Parathyroid adenoma (tissue), 2 donors: ENCODE data around the gene DLGAP1.

Source experiments
- H2AFZ ChIP-seq: fragments of 300-600 bp; sonication (generic); one replicate; pipeline ENCODE4 v1.7.0; 2017; ENCODE audit warnings: antibody characterized with exemption, mild to moderate bottlenecking
- H3K27ac ChIP-seq: fragments of 300-600 bp; sonication (generic); one replicate; pipeline ENCODE4 v1.7.0; 2017
- H3K27me3 ChIP-seq: fragments of 300-600 bp; sonication (generic); one replicate; pipeline ENCODE4 v1.7.0; 2017; ENCODE audit warnings: low read length; ENCODE audit not compliant: control insufficient read depth, insufficient read depth
- H3K36me3 ChIP-seq: fragments of 300-600 bp; sonication (generic); one replicate; pipeline ENCODE4 v1.7.0; 2017; ENCODE audit warnings: low read length; ENCODE audit not compliant: control insufficient read depth, insufficient read depth
- H3K4me1 ChIP-seq: fragments of 300-600 bp; sonication (generic); one replicate; pipeline ENCODE4 v1.7.0; 2017; ENCODE audit warnings: control low read depth
- H3K4me2 ChIP-seq: fragments of 300-600 bp; sonication (generic); one replicate; pipeline ENCODE4 v1.7.0; 2017; ENCODE audit warnings: low read length
- H3K4me3 ChIP-seq: fragments of 300-600 bp; sonication (generic); one replicate; pipeline ENCODE4 v1.7.0; 2017; ENCODE audit warnings: low read depth, low read length
- H3K79me2 ChIP-seq: fragments of 300-600 bp; sonication (generic); one replicate; pipeline ENCODE4 v1.7.0; 2017; ENCODE audit warnings: control low read depth
- H3K9ac ChIP-seq: fragments of 300-600 bp; sonication (generic); one replicate; pipeline ENCODE4 v1.7.0; 2017; ENCODE audit warnings: mild to moderate bottlenecking
- H3K9me3 ChIP-seq: fragments of 300-600 bp; sonication (generic); one replicate; pipeline ENCODE4 v1.7.0; 2017; ENCODE audit warnings: low read length; ENCODE audit not compliant: control insufficient read depth
- CTCF ChIP-seq: fragments of 300-600 bp; sonication (generic); IDR thresholded peaks from one replicate; pipeline ENCODE4 v1.7.0; 2017; ENCODE audit warnings: antibody characterized with exemption, mild to moderate bottlenecking
- donor health status: primary hyperparathyroidism.

The DLGAP1 gene

GRCh38 chr18:4198956-4199355, 256.2 kb downstream of the DLGAP1 start:
- Histone ChIP-seq H3K4me1 (no peaks in the 10 kb centered on the region), H3K9me3 (no peaks in the 10 kb centered on the region), H2AFZ (no peak overlapping the region), H3K27me3 (no peaks in the 10 kb centered on the region), H3K27ac (no peak overlapping the region), H3K36me3 (no peaks in the 10 kb centered on the region), H3K9ac (no peak overlapping the region), H3K4me3 (no peak overlapping the region), H3K79me2 (no peaks in the 10 kb centered on the region), H3K4me2 (no peak overlapping the region)
- no peak for TF ChIP-seq CTCF

- Histone ChIP-seq H3K27me3 (no peaks in the 10 kb centered on the region), H3K27ac (no peak overlapping the region)
Measured at GRCh38 chr18:4196351-4196750, 258.8 kb downstream of the DLGAP1 start.

GRCh38 chr18:4193086-4193485, 262.0 kb downstream of the DLGAP1 start:
- TF ChIP-seq CTCF = no peak
- no peak overlapping the region for H3K4me3 ChIP-seq
- no peaks in the 10 kb centered on the region for H3K4me1 ChIP-seq
- no peaks in the 10 kb centered on the region for H3K36me3 ChIP-seq
- H3K27me3 ChIP-seq = no peaks in the 10 kb centered on the region
- H3K4me2 ChIP-seq = no peak overlapping the region
- no peaks in the 10 kb centered on the region for H3K79me2 ChIP-seq
- H3K9ac ChIP-seq = no peak overlapping the region
- H3K27ac ChIP-seq = no peak overlapping the region
- H3K9me3 ChIP-seq = no peaks in the 10 kb centered on the region
- no peak overlapping the region for H2AFZ ChIP-seq

More at GRCh38 chr18:4196351-4196750, 258.8 kb downstream of the DLGAP1 start:
- Histone ChIP-seq H3K9ac (no peak overlapping the region), H3K4me2 (no peak overlapping the region), H2AFZ (no peak overlapping the region), H3K36me3 (no peaks in the 10 kb centered on the region), H3K4me1 (no peaks in the 10 kb centered on the region), H3K79me2 (no peaks in the 10 kb centered on the region), H3K9me3 (no peaks in the 10 kb centered on the region), H3K4me3 (no peak overlapping the region)
- TF ChIP-seq CTCF = no peak

- H3K4me2 ChIP-seq = no peak overlapping the region
- no peak for TF ChIP-seq CTCF
- no peaks in the 10 kb centered on the region for H3K9me3 ChIP-seq
- H3K36me3 ChIP-seq = no peaks in the 10 kb centered on the region
- no peak overlapping the region for H3K27ac ChIP-seq
- H3K9ac ChIP-seq = no peak overlapping the region
- no peaks in the 10 kb centered on the region for H3K27me3 ChIP-seq
- no peaks in the 10 kb centered on the region for H3K4me1 ChIP-seq
- no peak overlapping the region for H2AFZ ChIP-seq
- no peaks in the 10 kb centered on the region for H3K79me2 ChIP-seq
- no peak overlapping the region for H3K4me3 ChIP-seq
Measured at GRCh38 chr18:4181882-4182568, 273.1 kb downstream of the DLGAP1 start.

GRCh38 chr18:4181086-4181485, 274.0 kb downstream of the DLGAP1 start:
- Histone ChIP-seq H3K4me3 (no peak overlapping the region), H3K79me2 (no peaks in the 10 kb centered on the region), H3K9me3 (no peaks in the 10 kb centered on the region), H3K27me3 (no peaks in the 10 kb centered on the region), H2AFZ (no peak overlapping the region), H3K4me1 (no peaks in the 10 kb centered on the region), H3K27ac (no peak overlapping the region), H3K4me2 (no peak overlapping the region), H3K9ac (no peak overlapping the region), H3K36me3 (no peaks in the 10 kb centered on the region)
- TF ChIP-seq CTCF = no peak
